EL (cell line): ENCODE data around the gene ABL1.
A peak's percentile ranks its signal among the peaks of the same experiment; 100 is the strongest.

Source experiments
- DNase-seq: peaks from one replicate; pipeline ENCODE4 v3.0.0-alpha.2; 2016

The ABL1 gene

DNA sequence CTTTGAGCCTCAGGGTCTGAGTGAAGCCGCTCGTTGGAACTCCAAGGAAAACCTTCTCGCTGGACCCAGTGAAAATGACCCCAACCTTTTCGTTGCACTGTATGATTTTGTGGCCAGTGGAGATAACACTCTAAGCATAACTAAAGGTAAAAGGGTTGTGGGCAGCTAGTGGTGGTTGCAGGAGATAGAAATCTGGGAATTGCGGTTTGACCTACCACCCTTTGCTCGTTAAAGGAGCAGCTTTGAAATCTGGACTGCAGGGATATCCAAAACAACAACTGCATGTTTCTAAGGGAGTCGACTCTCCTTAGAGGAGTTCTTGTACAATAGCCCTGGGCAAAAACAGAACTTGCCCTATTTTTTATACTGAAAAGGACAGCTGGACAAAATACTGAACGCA, 19.0 kb downstream of the ABL1 start:
- DNase-seq, result peak; percentile 90

DNA sequence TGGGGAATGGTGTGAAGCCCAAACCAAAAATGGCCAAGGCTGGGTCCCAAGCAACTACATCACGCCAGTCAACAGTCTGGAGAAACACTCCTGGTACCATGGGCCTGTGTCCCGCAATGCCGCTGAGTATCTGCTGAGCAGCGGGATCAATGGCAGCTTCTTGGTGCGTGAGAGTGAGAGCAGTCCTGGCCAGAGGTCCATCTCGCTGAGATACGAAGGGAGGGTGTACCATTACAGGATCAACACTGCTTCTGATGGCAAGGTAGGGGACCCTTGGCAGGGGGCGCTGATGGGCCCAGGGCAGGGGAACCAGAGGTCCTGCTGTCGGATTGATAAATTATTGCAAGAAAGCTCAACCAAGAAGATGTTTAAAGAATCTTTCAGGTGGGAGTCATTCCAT, 19.8 kb downstream of the ABL1 start:
- DNase-seq, result no peak

DNA sequence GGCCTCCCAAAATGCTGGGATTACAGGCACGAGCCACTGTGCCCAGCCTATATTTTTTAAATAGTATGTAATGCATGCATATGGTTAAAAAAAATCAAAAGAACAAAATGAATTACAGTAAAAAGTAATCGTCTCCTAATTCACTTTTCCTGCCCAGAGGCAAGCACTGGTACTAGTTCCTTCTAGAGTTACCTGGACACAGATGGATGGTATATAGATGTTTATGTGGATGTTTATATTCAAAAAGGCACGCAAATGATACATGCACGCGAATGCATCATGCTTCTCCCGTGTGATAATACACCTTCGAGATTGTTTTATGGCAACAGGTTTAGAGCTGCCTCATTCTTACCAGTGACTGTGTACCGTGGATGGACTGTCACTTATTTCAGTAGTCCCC, 21.4 kb downstream of the ABL1 start:
- no peak for DNase-seq

DNA sequence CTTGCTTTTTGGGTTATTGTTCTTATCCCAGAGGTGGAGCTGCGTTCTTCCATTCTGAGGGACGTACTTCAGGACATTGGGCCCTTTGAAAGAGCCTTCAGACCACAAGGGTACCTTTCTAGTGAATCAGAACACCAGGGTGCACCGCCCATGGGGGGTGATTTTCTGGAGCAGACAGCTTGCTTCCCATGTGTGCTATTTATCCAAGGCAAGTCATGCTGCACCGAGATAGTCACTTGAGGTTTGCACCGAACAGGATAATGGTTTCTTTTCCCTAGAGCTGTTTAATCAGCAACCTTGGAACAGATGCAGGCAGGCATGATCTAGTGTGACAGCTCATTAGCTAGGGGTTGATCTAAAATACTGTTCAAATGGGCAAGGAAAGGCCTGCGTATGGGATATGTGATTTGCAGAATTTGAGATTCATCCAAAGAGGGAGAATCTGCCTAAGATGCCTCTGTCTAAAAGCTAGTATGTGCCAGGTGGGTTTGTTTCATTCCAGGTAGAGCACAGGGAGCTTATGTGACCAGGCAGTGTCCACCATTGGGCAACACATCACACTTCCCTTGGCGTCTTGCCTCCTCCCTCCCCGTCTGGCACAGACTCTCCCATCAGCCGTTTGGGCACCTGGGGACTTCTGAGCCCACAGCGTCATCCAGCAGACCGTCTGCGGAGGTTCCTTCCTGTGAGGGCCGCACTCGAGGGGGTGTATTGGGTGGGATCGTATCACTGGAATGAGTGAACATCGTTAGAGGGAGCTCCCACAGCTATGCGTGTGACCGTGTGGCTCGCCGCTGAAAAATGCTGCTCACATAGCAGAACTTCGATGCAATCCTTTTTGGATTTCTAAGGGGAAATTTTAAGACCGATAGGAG, 23.0 kb downstream of the ABL1 start:
- DNase-seq, result peak; percentile 86

DNA sequence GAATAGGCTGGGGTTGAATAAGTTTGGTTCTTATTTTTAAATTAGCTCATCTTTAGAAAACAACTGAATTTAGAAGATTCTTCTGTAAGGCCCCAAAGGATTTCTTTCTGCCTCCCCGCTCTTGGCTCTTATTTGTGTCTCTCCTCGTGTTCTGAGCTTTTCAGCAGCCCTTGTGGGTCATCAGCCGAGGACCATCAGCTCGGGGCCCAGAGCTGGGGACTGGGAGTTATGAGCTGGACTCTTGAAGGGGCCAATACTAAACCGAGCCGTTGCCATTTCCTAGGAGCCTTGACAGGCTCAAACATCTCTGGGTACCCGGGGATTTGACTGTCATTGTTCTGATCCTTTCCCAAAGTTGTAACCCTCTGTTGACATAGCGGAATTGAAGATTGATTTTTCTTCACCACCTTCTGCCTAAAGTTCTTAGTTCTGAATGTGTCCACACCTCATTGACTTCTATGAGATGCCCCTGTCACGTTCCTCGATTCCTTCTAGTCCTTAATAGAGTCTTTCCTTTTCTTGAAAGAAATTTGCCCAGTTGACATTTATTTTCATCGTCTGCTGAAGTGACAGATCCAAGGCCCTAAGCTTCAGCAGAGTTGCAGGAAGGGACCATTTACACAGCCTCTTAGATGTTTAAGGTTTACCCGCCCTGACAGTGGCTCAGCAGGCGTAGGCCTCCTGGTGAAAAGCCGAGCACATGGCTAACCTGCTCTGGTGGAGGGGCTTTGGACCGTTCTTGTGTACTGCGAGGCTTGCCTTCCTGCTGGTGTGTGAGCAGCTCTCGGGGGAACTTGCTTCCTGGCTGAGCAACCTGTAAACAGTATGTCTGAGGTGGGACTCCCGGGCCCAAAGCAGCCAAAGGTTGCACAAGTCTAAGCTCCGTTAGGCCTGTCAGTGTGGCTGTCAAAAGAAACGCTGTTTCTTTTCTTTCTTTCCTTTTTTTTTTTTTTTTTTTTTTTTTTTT, 24.0 kb downstream of the ABL1 start:
- DNase-seq, result no peak

DNA sequence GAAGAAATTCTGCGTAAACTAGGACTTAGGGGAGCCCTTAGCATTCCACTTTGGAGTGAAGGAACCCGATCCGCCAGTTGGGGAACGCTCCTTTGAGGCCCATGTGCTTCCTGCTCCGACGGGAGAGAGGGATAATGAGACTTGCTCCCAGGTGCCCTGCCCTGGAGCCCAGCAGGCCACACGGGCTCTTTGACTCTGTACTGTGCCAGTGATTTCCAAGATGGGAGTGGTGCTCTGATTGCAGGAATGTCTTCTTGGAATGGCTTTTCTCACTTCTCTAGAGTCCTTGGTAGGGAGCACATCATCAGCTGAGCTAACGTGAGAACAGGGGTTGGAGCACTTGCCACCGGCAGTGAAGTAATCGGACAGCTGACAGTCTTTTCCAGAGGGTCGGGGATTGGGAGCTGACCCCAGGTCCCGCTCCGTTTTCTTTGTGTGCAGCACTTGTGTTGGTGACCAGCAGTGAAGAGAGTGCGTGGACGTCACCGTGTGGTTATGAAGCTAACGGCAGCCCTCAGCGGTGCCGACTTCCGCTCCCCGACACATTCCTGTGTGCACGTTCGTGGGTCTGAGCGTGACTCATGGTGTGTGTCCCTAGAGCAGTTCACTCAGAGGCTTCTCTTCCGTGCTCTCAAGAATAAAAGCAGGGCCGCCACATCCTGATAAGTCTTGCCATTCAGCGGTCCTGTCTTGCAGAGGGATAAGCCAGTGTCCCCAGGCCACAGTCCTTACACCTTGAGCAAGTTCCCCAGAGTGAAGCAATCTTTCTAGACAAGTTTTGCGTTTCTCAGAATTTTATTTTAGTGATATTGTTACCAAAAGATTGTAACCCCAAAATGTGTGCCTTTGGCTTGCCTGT, 25.6 kb downstream of the ABL1 start:
- peak; percentile 98 for DNase-seq

DNA sequence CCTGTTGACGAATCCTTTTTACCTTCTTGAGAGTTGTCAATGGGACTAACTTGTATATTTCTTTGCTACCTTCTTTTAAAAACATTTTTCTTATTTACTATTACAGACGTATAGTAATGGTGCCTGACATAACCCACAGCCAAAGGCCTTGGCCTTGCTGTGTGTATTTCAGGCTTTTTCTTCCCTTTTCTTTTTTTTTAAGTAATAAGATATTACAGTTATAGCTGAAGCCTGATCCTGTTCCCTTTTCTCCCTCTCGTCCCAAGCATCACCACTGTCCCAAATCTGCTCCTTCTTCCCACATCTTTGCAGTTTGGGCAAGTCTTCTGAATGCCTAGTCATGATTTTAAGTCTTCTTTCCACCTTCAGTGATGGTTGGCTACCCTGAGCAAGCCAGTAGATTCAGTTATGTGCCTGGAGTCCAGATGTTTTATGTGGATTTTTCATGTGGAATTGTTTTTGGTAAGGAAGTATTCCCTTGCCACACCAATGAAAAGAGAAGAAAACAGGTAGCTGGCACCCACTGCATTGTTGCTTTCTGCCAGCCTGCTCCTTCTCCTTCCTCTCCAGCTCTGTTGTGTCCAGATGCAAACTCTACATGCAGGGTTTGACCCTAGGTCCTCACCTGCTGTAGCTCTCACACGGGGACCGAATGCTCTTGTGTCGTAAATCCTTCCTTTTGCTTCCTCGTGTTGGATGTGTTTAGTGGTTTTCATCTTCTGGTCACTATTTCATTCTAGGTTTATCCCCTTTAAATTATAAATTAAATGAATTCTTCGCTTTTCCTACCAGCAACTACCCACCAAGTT, 26.5 kb downstream of the ABL1 start:
- no peak for DNase-seq

DNA sequence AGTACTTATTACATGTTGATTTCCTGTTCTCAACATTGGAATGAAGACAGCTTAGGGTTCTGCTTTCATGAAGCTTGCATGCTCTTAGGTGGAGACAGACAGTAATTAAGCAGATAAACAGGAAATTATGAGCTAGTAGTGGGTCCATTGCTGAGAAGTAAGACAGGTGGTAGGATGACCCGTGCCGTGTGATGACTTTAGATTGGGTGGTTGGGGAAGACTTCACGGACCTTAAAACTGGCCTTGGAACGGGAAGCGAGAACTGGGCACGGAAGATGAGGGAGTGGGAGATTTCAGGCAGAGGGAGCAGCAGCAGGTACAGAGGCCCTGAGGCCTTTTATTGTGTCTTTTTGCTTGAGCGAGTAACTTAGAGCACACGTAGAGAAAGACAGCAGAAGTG, 27.2 kb downstream of the ABL1 start:
- DNase-seq, result no peak

DNA sequence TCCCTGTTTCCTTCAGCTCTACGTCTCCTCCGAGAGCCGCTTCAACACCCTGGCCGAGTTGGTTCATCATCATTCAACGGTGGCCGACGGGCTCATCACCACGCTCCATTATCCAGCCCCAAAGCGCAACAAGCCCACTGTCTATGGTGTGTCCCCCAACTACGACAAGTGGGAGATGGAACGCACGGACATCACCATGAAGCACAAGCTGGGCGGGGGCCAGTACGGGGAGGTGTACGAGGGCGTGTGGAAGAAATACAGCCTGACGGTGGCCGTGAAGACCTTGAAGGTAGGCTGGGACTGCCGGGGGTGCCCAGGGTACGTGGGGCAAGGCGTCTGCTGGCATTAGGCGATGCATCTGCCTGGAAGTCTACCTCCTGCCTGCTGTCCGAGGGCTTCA, 27.7 kb downstream of the ABL1 start:
- no peak for DNase-seq

DNA sequence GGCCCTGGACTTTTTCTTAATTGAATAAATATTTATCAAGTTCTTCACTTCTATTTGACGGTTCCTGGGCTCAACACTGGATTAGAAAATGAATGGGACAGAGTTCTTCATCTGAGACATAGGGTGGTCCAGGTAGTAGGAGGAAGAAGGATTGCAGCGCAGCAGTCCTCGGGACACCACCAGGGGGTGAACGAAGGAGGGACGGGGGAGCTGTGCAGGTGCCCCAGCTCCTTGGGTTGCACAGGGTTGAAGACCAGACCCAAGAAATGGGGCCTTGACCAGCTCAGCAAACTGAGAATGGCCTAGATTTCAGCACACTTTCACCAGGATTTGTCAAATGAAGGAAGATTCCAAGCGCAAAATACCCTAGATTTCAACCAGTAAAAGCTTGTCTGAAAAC, 29.5 kb downstream of the ABL1 start:
- no peak for DNase-seq

DNA sequence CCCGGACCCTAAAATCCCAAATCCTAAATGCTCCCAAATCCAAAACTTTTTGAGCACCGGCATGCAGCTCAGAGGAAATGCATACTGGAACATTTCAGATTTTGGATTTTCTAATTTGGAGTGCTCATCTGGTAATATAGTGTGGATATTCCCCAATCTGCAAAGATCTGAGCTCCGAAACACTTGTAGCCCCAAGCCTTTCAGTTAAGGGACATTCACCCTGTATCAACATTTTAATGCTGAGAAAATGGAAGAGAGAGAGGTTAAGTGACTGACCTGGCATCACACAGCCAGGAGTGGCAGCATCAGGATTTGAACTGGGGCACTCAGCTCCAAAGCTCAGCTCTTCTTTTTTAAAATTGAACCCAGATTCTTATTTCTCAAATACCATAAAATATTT, 30.9 kb downstream of the ABL1 start:
- no peak for DNase-seq

DNA sequence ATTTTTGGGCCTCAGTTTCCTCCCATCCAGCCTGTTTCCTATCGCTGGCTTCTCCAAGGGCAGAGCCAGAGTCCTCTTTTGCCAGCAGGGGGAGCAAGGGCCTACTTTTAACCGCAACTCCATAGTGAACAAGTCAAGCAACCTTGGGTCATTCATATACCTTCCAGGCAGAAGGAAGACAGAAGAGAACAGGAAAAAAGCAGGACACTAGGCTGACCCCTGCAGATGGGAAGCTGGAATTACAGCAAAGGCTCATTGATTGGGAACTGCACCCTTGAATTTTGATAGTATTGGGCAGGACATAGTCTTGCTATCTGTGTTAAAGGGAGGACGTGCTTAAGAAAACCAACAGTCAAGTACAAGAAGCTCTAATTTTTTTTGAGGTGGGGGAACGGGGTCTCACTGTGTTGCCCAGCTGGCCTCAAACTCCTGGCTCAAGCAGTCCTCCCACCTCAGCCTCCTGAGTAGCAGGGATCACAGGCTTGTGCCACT, 31.5 kb downstream of the ABL1 start:
- DNase-seq, result peak; percentile 91

DNA sequence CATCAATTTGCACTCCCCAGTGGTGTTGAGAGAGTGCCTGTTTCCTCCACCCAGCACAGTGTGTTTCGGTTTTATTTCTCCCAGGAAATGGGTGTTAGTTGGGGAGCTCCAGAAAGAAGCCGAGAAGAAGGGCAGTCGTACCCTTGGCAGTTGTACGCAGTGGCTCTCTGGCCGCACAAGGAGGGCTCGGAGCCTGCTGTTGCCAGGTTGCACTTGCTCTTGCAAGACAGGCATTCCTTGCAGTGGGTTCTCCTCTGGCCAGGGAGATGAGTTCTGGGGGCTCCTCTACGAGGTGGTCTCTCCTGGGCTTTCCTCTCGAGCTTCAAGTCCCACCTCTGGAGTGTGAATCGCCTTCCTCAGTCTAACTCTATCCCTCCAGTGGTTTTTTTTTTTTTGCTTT, 32.5 kb downstream of the ABL1 start:
- no peak for DNase-seq

DNA sequence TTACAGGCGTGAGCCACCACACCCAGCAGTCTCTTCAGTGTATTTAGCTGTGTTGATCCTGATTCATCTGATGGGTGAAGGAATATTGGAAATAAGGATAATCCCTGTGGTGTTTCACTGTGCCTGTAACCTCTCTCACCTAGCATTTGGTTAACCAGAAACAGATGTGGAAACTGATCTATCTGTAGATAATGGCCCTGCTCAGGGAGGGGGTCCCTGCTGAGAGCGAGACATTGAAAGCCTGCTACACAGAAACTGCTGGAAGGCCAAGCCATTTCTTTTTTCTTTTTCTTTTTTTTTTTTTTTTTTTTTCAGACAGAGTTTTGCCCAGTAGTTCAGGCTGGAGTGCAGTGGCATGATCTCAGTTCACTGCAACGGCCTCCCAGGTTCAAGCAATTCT, 33.2 kb downstream of the ABL1 start:
- DNase-seq, result no peak

DNA sequence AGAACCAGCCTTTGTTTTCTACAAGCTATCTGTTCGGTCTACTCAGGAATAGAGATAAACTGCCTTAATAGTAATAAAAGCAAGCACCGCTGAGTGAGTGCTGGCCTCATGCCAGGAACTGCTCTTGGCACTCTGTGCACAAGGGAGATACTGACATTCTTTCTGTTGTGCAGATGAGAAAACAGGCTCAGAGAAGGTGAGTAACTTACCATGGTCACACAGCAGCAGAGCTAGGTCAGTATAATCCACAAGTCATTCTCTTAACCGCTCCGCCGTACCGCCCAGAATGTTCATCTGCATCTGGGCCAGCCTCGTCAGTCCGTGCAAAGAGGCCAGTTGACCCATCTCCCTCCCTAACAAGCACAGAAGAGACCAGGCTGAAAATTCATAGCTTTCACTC, 34.2 kb downstream of the ABL1 start:
- DNase-seq, result no peak

DNA sequence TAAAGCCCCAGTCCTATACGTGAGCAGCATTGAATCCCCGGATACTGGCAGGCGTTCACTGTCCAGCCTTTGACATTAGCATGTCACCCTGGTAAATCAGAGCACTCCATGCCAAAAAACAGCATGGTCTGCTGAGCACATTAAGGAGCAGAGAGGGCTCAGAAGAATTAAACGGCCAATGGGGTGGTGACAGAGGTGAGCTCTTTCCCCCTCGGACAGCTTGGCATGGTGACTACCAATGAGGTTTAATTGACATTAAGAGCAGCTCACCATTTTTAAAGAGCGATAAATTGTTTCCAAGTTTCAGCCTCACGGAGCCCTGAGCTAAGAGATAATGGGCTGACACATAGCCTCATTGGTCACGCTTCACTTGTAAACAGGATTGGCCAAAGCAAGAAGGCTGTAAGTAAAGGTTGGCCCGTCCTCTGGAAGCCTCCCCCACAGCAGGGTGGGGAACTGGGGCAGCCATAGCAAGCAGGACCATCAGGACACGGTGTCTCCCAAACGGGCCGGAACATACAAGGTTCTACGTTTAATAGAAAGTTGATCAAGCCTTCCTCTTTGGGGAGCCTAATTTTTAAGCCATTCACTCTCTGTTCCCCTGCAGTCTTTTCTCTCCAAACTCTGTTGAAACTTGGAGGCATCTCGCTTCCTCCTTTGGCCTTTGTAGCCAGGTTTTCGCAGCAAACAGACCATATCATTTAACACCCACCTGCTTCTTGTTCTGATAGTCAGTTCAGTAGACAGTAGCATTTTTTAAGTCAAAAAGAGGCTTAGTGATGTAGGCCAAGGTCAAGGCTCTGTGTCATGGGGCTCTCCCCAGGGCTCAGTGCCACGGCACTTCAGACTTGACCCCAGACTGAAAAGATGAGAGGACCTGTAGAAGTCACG, 35.7 kb downstream of the ABL1 start:
- DNase-seq, result no peak

DNA sequence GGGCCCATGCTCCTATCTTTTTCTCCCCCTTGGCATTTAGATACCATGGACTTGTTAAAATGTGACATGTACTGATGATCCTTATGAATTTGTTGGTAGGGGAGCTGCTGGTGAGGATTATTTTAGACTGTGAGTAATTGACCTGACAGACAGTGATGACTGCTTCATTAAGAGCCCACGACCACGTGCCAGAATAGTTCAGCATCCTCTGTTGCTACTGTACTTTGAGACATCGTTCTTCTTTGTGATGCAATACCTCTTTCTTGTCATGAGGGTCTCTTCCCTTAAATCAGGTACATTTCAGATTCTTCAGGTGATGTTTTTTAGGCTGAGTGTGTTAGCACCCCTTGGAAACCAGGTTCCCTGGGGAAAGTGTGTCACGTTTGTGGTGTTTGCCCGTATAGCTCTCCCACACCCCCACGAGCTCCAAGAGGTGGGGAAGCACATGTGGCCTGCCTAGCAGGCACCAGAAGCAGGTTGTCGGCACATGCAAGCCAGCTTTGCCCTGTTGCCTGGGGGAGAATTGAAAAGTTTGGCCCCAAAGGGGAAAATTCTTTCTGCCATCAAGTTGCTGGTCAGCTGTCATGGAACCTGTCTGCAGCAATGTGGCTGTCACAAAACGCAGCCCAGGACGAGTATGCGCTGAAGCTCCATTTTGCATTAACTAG, 36.5 kb downstream of the ABL1 start:
- DNase-seq, result no peak

DNA sequence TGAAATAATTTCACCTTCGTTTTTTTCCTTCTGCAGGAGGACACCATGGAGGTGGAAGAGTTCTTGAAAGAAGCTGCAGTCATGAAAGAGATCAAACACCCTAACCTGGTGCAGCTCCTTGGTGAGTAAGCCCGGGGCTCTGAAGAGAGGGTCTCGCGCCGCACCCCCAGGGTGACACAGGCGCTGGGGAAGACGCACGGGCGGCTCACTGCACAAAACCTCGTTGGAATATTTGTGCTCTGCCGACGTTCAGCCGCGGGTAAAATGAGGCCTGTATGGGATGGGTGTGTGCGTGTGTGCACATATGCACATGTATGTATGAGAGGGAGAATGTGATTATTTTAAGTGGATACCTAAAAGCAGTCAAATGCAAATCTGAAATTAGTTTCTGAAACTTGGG, 37.0 kb downstream of the ABL1 start:
- DNase-seq, result no peak

DNA sequence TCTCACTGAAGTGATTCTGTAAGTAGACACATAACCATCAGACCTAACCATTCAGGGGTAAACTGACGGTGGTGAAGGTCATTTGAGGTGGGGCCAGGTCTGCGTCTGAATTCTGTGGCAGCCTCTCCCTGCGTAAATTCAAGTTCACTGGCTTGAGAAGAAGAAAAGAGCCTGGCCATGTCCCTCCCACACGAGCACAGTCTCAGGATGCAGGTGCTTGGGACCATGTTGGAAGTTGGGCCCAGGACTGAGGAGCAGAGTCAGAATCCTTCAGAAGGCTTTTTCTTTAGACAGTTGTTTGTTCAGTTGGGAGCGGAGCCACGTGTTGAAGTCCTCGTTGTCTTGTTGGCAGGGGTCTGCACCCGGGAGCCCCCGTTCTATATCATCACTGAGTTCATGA, 37.5 kb downstream of the ABL1 start:
- DNase-seq, result no peak

DNA sequence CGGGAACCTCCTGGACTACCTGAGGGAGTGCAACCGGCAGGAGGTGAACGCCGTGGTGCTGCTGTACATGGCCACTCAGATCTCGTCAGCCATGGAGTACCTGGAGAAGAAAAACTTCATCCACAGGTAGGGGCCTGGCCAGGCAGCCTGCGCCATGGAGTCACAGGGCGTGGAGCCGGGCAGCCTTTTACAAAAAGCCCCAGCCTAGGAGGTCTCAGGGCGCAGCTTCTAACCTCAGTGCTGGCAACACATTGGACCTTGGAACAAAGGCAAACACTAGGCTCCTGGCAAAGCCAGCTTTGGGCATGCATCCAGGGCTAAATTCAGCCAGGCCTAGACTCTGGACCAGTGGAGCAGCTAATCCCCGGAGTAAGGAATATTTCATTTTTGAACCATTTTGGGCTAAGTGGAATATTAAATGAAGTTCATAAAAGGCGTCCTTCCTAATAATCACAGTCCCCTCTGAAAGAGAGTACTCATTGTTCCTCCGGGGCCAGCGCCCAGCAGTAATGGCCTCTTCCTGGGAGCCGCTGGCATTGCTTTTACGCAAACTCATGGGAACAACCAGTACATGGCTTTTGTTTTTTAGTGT, 38.0 kb downstream of the ABL1 start:
- no peak for DNase-seq
